8988T (cell line): ENCODE measurements around the gene GOLGB1.
"Not testable (repeated sequence)": the region's sequence is repeated elsewhere in the genome, so short reads cannot be mapped to it uniquely, and the experiment has no call there.

Experiments
- DNase-seq: peaks from one replicate; pipeline ENCODE4 v3.0.0; 2011

Gene GOLGB1

GRCh38 chr3:121743106-121743505 lies 6.4 kb downstream of the GOLGB1 start:
- DNase-seq: not testable (repeated sequence)

DNA sequence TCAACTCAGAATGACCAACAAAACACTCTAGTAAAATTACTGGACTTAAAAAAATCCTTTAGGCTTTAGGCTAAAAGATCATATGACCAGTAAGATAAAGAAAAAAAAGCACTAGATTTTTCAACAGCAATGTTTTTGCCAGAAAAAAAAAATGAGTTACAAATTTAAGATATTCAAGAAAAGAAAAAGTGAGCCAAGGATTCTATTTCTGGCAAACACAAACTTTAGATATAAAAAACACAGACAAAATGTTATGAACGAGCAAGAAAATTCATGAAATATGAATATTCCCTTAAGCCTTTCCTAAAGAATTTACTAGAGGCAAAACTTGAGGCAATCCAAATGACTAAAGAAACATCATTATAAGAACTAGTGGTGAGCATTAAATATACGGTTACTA lies 8.6 kb downstream of the GOLGB1 start:
- DNase-seq: no peak

GRCh38 chr3:121739902-121740301 lies 9.6 kb downstream of the GOLGB1 start:
- DNase-seq: no peak

- no peak for DNase-seq
These were observed 11.9 kb downstream of the GOLGB1 start for GRCh38 chr3:121737644-121738043.

DNA sequence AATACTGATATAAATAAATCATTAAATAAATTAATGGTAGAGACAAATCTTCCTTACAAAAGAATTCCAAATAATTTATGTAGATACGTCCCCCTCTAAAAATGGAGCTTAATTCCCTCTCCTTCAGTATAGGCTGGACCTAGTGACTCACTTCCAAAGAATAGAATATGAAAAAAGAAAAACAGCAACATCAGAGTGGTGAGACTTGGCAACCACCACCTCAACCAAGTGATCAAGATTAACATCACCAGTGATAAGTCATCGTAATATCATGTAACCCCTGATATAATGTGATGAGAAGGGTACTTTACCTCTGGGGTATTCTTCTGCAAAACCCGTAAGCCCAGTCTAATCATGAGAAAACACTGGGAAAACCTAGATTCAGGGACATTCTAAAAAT lies 13.4 kb downstream of the GOLGB1 start:
- DNase-seq: no peak

DNA sequence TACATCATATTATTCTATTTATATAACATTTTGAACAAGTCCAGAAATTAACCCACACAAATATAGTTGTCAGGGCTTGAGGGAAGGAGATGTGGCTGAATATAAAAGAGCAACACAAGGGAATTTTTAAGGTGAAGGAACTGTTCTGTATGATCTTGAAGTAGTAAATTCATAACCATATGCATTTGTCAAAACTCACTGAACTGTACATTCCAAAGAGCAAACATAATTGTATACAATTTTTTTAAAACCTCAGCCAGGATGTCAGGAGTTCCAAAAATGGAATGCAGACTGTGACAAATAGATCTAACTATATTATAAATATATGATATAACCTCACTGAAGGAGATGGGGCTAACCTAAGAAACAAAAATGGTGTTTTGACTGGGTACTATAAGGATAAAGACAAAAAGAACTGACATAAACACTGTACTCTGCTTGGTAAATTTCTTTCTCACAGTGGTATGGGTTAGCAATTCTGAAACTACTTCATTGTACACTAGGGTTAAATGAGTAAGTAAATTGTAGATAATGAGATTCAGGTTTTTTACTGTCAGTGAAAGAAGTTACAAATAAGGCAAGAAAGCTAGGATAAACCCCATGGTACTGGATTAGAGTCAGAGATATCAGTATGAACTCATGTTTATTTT lies 14.4 kb downstream of the GOLGB1 start:
- no peak for DNase-seq

DNA sequence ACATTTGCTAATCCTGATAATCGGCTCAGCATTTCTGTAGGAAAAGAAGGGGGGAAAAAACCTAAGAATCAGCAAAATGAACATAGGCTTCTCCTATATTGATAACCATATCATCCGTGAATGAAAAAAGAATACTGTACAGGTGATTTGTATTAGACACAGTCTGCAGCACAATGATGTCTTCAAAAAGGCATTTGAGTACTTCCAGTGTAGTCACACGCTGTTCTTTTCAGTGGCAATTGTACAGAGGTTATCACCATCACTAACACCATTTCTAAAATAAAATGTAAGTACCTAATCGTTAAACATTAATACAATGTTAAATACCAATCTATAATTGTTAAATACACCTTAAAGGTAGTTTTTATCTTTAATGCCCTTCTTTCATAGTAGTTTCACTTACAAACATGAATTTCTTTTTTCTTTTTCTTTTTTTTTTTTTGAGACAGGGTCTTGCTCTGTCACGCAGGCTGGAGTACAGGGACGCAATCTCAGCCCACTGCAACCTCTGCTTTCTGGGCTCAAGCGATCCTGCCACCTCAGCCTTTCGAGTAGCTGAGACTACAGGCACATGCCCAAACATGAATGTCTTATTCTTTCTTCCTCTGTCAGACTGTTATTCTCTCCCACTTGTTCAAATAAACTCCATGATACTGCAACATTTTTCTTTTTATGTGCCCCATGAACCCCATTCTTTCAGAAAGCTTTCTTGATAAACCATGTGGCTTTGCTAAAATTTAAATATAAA lies 18.4 kb downstream of the GOLGB1 start:
- no peak for DNase-seq

GRCh38 chr3:121724130-121724529 lies 25.4 kb downstream of the GOLGB1 start:
- no peak for DNase-seq

- DNase-seq: no peak
These were observed 26.1 kb downstream of the GOLGB1 start for GRCh38 chr3:121723485-121723884.

DNA sequence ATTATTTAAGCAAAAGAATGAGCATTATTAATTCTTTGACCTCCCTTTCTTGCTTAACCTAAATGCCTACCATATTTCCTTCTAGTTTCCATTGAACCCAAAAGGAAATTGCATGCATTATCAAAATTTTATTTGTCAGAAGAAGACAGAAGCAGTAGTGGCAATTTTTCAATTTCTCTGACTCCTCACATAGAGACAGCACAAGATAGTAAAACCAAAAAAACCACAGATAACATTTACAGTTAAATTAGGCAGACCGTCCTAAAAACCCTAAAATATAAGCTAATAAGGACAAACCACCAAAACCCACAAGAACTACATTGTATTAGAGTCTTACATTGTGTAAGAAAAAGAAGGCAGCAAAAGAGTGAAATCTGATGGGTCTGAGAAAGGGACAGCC lies 27.1 kb downstream of the GOLGB1 start:
- DNase-seq: no peak

- DNase-seq: no peak
These were observed 29.4 kb downstream of the GOLGB1 start for GRCh38 chr3:121720163-121720562.

- DNase-seq: no peak
These were observed 30.1 kb downstream of the GOLGB1 start for GRCh38 chr3:121719423-121719822.

GRCh38 chr3:121718205-121718846 lies 31.2 kb downstream of the GOLGB1 start:
- DNase-seq: no peak

- DNase-seq: no peak
These were observed 39.2 kb downstream of the GOLGB1 start for GRCh38 chr3:121710347-121710746.

GRCh38 chr3:121707531-121708273 lies 41.8 kb downstream of the GOLGB1 start:
- no peak for DNase-seq

DNA sequence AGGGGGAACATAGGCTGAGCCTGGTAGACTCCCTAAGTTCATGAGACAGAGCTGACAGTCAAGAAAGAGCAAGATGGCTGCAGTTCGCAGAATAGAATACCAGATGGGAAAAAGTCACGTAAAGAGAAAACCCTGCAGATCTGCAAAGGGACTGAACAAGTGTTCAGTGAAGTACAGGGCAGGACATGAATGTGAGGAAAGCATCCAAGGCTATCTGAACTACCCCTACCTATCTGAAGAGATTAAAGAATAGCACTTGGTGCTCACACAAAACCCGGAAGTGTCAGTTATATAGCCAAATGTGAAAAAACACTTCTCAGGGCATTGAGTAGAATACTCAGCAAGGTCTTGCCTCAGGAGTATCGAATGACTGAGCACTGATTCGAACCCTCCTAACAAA lies 44.0 kb downstream of the GOLGB1 start:
- no peak for DNase-seq

DNA sequence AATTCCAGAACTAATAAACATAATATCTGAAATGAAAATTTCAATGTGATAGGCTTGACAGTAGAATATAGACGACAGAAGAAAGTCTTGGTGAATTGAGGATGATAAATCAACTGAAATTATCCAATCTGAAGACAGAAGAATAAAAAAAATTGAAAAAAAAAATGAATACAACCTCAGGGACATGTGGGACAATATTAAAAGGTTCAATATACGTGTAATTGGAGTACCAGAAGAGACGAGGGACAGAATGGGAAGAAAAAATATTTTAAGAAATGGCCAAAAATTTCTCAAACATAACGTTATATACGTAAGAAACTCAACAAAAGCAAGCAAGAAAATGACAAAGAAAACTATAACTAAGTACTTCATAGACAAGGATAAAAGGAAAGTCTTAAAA lies 45.6 kb downstream of the GOLGB1 start:
- no peak for DNase-seq

- no peak for DNase-seq
These were observed 50.6 kb downstream of the GOLGB1 start for GRCh38 chr3:121698901-121699300.

GRCh38 chr3:121698476-121698875 lies 51.1 kb downstream of the GOLGB1 start:
- DNase-seq: no peak

GRCh38 chr3:121696186-121696585 lies 53.4 kb downstream of the GOLGB1 start:
- no peak for DNase-seq

DNA sequence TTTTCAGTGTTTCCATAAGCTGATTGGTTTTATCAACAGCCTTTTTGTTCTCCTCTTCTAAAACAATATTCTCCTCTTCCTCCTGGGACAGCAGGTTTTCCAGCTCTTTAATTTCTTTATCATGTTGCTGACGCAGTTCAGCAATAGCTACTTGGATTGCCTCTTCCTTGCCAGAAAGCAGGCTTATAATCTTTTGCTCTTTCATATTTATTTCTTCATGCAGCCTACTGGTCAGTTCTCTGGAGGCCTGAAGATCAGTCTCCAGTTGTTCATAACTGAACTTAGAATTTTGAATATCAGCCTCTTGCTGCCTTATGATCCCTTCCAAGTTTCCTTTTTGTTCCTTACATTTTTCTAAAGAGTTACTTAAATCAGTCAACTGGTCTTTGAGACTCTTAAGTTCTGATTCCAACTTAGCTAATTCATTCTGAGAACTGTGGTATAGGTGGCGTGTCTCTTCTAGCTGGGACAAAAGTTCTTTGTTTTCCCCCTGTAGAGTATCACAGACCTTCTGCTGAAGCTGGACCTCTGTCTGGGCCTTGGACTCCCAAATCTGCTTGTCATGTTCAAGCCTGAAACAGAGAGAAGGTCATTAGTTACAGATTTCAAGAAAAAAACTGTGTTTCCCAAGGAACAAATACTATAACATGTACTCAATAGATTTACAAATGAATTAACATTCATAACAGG lies 57.4 kb downstream of the GOLGB1 start:
- no peak for DNase-seq

DNA sequence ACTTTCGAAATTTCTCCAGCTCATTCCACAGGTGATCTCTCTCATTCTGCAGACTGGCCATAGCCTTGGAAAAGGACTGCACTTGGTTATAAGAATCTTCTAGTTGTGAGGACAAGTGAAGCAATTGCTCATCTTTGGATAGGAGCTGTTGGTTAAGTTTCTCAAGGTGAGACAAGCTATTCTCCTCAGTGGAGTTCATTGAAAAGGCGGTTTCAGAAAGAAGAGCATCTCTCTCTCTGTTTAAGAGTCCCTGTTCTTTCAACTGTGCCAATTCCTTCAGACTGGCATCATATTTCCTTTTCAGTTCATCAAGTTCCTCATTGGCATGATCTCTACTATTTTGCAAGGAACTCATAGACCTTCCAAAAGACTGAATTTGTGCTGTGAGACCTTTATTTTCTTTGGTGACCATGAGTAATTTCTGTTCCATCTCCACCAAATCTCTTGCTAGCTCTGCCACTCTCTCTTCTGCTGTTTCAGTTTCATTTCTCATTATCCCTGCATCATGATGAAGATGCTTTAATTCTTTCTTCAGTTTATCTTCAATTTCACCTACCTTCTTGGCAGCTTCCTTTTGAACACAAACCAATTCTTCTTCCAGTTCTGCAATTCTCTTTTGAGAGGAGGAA lies 58.6 kb downstream of the GOLGB1 start:
- DNase-seq: no peak
